OCI-LY1 (cell line): Measurements from ENCODE around the gene NPAS2.

Source experiments
- H2AFZ ChIP-seq: fragments of 200-600 bp; sonication (generic), shearing (Covaris generic); 2 replicates; pipeline ENCODE4 v1.6.0; 2014; ENCODE audit warnings: antibody characterized with exemption, mild to moderate bottlenecking, low read length
- H3F3A ChIP-seq: fragments of 200-600 bp; sonication (generic), shearing (Covaris generic); 2 replicates; pipeline ENCODE4 v1.6.0; 2014; ENCODE audit warnings: mild to moderate bottlenecking, antibody characterized with exemption, low read length, moderate library complexity; ENCODE audit not compliant: insufficient read depth
- H3K27ac ChIP-seq: fragments of 200-600 bp; sonication (generic); 2 replicates; pipeline ENCODE4 v1.5.1; 2014; ENCODE audit warnings: low read length, mixed run types, mild to moderate bottlenecking, low read depth; ENCODE audit not compliant: poor library complexity, severe bottlenecking
- H3K27me3 ChIP-seq: fragments of 200-600 bp; sonication (generic); 2 replicates; pipeline ENCODE4 v1.6.0; 2014; ENCODE audit warnings: antibody characterized with exemption, mild to moderate bottlenecking, low read length, moderate library complexity; ENCODE audit not compliant: insufficient read depth
- H3K36me3 ChIP-seq: fragments of 200-600 bp; sonication (generic); 2 replicates; pipeline ENCODE4 v1.6.1; 2014; ENCODE audit warnings: mild to moderate bottlenecking, antibody characterized with exemption, low read length, moderate library complexity, mixed read lengths; ENCODE audit not compliant: insufficient read depth
- H3K4me1 ChIP-seq: fragments of 200-600 bp; sonication (generic); 2 replicates; pipeline ENCODE4 v1.5.1; 2014; ENCODE audit warnings: mild to moderate bottlenecking, low read length, moderate library complexity; ENCODE audit not compliant: insufficient read depth, severe bottlenecking
- H3K4me2 ChIP-seq: fragments of 200-600 bp; sonication (generic), shearing (Covaris generic); 2 replicates; pipeline ENCODE4 v1.6.1; 2014; ENCODE audit warnings: low read length
- H3K4me3 ChIP-seq: fragments of 200-600 bp; sonication (generic); 2 replicates; pipeline ENCODE4 v1.5.1; 2014; ENCODE audit warnings: low read length, low read depth, mild to moderate bottlenecking, mixed read lengths; ENCODE audit not compliant: poor library complexity, severe bottlenecking
- H3K79me2 ChIP-seq: fragments of 200-600 bp; shearing (Covaris generic); 2 replicates; pipeline ENCODE4 v1.6.1; 2016; ENCODE audit warnings: mixed run types, low read length, mixed read lengths; ENCODE audit not compliant: insufficient read depth
- H3K9ac ChIP-seq: fragments of 200-600 bp; sonication (generic), shearing (Covaris generic); 2 replicates; pipeline ENCODE4 v1.6.1; 2014; ENCODE audit warnings: mild to moderate bottlenecking, low read length, mixed read lengths
- H3K9me2 ChIP-seq: fragments of 200-600 bp; sonication (generic), shearing (Covaris generic); 2 replicates; pipeline ENCODE4 v1.6.1; 2014; ENCODE audit warnings: low read depth, mild to moderate bottlenecking, low read length, mixed read lengths
- H3K9me3 ChIP-seq: fragments of 200-600 bp; shearing (Covaris generic); 2 replicates; pipeline ENCODE4 v1.6.1; 2014; ENCODE audit warnings: low read length, mixed read lengths
- H4K20me1 ChIP-seq: fragments of 200-600 bp; sonication (generic), shearing (Covaris generic); 2 replicates; pipeline ENCODE4 v1.6.0; 2016; ENCODE audit warnings: mild to moderate bottlenecking, low read length; ENCODE audit not compliant: insufficient read depth
- CTCF ChIP-seq: fragments of 200-600 bp; sonication (generic), shearing (Covaris generic); IDR thresholded peaks from 2 replicates; pipeline ENCODE4 v1.5.1; 2017; ENCODE audit warnings: mild to moderate bottlenecking, antibody characterized with exemption, low read length, moderate library complexity, mixed read lengths
- EZH2 ChIP-seq: fragments of 200-600 bp; sonication (generic), shearing (Covaris generic); IDR thresholded peaks from 2 replicates; pipeline ENCODE4 v1.8.0; 2017; ENCODE audit warnings: borderline replicate concordance, mixed run types, mild to moderate bottlenecking, antibody characterized with exemption, low read length, moderate library complexity, mixed read lengths

NPAS2 gene

GRCh38 chr2:101017371-101017770 lies 197.4 kb downstream of the NPAS2 start:
- no peak overlapping the region for H3K4me3 ChIP-seq
- no peaks in the 10 kb centered on the region for H3K4me1 ChIP-seq
- no peaks in the 10 kb centered on the region for H3K27me3 ChIP-seq
- H3K4me2 ChIP-seq: no peak overlapping the region
- no peaks in the 10 kb centered on the region for H3F3A ChIP-seq
- H3K9me3 ChIP-seq: 0 out of 2 replicates have a peak, but pooled peaks cover 6% of the 10 kb centered on the region
- H3K9me2 ChIP-seq: no peaks in the 10 kb centered on the region
- H4K20me1 ChIP-seq: no peaks in the 10 kb centered on the region
- peaks cover 29% of the 10 kb centered on the region for H3K36me3 ChIP-seq
- no peak overlapping the region for H3K9ac ChIP-seq
- no peak overlapping the region for H3K27ac ChIP-seq
- no peaks in the 10 kb centered on the region for H3K79me2 ChIP-seq
- no peak overlapping the region for H2AFZ ChIP-seq
- TF ChIP-seq EZH2 (no peak), CTCF (no peak)

GRCh38 chr2:101018934-101019333 lies 199.0 kb downstream of the NPAS2 start:
- Histone ChIP-seq H3K4me3 (no peak overlapping the region), H3K27me3 (no peaks in the 10 kb centered on the region), H3K36me3 (peaks cover 23% of the 10 kb centered on the region), H3K9ac (no peak overlapping the region), H3F3A (no peaks in the 10 kb centered on the region), H4K20me1 (no peaks in the 10 kb centered on the region), H3K9me2 (no peaks in the 10 kb centered on the region), H3K9me3 (0 out of 2 replicates have a peak, but pooled peaks cover 6% of the 10 kb centered on the region), H2AFZ (no peak overlapping the region), H3K27ac (no peak overlapping the region), H3K4me2 (no peak overlapping the region), H3K4me1 (no peaks in the 10 kb centered on the region), H3K79me2 (no peaks in the 10 kb centered on the region)
- TF ChIP-seq CTCF (no peak), EZH2 (no peak)

- Histone ChIP-seq H3F3A (no peaks in the 10 kb centered on the region), H3K9me2 (no peaks in the 10 kb centered on the region), H2AFZ (no peak overlapping the region), H3K79me2 (no peaks in the 10 kb centered on the region), H3K27ac (no peak overlapping the region), H3K4me3 (no peak overlapping the region), H3K9me3 (no peaks in the 10 kb centered on the region), H3K27me3 (no peaks in the 10 kb centered on the region), H3K4me2 (no peak overlapping the region), H4K20me1 (no peaks in the 10 kb centered on the region), H3K9ac (no peak overlapping the region), H3K4me1 (no peaks in the 10 kb centered on the region), H3K36me3 (peaks cover 10% of the 10 kb centered on the region; the same call in 1 of the 2 replicates)
- TF ChIP-seq EZH2 (no peak), CTCF (no peak)
Measured at GRCh38 chr2:101022221-101022620, 202.3 kb downstream of the NPAS2 start.
